Islet precursor cell (in vitro differentiated cells): ENCODE measurements around the gene DCP2.
"Not testable (repeated sequence)": the region's sequence is repeated elsewhere in the genome, so short reads cannot be mapped to it uniquely, and the experiment has no call there.

Experiments
- DNase-seq: peaks from one replicate; pipeline ENCODE4 v3.0.0-alpha.2; 2018

DCP2 gene

DNA sequence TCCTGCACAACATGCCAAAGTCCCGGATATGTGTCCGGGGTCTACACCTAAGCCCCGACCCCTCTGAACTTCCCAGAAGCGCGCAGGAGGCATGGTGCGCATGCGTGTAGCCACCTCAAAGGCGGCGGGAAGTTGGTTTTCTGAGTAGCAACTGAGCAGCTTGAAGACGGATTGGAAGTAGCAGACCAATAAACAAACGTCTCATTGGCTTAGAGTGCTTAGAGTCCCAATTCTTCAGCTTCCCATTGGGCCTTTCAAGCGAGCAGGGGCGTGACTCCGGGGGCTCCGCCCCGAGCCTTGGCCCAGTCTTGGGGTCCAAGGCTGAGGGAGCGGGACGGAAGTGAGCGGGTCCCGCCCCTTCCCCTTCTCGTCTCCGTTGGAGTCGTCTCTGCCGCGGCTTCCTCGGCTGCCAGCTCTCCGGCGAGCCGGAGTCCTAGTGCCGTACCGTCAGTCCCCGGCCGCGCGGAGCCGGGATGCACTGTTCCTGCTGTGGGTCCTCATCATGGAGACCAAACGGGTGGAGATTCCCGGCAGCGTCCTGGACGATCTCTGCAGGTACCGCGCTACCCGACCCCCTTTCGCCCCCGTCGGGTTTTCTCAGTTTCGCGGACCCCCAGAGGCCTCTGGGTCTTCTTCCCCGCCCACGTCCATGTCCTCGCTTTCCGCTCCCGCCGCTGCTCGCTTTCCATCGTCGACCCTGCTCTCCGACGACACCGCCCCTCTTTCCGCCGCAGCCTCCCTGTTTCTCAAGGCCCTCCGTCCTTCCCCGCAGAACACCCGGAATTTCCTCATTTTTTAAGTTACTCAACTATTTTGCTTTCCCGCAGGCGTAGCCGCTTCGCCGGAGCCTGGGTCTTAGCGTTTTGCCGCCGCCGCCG, at the start of gene DCP2:
Gene DCP2, plus strand, starts transcription at position 367 of the 878 bp plus-strand sequence. Its CDS starts 136 bp downstream, at position 503.
- peak; percentile 99 for DNase-seq

GRCh38 chr5:112929336-112930081, 47.1 kb upstream of the DCP2 start:
- no peak for DNase-seq

GRCh38 chr5:112930082-112930344, 46.6 kb upstream of the DCP2 start:
- no peak for DNase-seq

GRCh38 chr5:112931473-112931872, 45.1 kb upstream of the DCP2 start:
- no peak for DNase-seq

DNA sequence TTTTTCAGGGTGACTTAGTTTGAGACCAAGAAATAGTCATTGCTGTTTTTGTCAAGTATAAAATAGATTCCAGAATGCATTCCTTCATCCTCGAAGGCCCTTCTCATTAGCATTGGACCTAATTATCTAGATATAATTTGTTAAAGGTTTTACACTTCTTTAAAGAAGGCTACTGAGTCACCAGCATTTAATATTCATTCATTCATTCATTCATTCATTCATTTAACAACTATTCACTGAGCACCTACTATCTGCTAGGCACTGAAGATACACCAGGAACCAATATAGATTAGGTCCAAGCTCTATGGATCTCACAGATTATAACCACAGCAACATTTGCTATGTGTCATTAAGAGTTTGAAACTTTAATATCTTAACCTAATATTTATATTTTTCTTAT, 43.5 kb upstream of the DCP2 start:
- no peak for DNase-seq

GRCh38 chr5:112933651-112934365, 42.8 kb upstream of the DCP2 start:
- no peak for DNase-seq

DNA sequence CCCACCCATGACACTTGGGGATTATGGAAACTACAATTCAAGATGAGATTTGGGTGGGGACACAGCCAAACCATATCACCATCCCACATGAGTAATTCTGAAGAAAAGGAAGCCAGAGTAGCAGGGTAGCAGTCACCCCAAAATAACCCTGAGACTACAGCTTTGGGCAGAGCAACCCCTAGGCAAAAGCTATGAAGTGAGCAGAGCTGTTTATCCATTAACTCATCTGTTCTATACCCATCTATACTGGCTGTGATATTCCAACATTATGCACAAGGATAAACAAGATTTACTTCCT, 42.3 kb upstream of the DCP2 start:
- no peak for DNase-seq

GRCh38 chr5:112935675-112936074, 40.9 kb upstream of the DCP2 start:
- DNase-seq: no peak

GRCh38 chr5:112938286-112938685, 38.3 kb upstream of the DCP2 start:
- DNase-seq: no peak

GRCh38 chr5:112940670-112941069, 35.9 kb upstream of the DCP2 start:
- no peak for DNase-seq

DNA sequence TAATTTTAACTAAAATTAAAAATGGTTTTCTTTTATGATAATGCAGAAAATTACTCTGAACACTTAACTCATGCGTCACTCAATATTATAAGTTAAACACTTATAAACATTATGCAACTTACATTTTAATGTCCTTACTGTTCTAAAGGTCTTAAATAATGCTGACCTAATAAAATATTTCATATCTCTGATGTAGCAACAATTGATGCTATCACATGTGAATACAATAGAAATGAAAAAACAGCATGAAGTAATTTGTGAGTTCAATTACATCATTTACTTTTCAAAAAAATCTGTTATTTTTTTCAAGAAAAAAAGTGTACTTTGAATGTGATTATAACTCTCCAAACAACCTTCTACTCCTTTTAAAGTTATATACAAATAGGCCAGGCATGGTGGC, 28.1 kb upstream of the DCP2 start:
- no peak for DNase-seq

DNA sequence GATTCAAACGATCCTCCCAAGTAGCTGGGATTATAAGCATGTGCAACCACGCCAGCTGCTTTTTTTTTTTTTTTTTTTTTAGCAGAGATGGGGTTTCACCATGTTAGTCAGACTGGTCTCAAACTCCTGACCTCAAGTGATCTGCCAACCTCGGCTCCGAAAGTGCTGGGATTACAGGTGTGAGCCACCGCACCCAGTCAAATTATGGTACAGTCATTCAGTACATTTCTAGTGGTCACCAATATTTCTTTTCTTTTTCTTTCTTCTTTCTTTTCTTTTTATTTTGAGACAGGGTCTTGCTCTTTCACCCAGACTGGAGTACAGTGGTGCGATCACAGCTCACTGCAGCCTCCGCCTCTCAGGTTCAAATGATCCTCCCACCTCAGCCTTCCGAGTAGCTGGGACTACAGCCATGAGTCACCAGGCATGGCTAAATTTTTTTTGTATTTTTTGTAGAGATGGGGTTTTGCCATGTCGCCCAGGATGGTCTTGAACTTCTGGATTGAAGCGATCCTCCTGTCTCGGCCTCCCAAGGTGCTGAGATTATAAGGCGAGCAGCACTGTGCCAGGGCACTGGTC, 25.4 kb upstream of the DCP2 start:
- no peak for DNase-seq

- no peak for DNase-seq
Observed at GRCh38 chr5:112956606-112957005, 20.0 kb upstream of the DCP2 start.

GRCh38 chr5:112957036-112957808, 19.4 kb upstream of the DCP2 start:
- no peak for DNase-seq

DNA sequence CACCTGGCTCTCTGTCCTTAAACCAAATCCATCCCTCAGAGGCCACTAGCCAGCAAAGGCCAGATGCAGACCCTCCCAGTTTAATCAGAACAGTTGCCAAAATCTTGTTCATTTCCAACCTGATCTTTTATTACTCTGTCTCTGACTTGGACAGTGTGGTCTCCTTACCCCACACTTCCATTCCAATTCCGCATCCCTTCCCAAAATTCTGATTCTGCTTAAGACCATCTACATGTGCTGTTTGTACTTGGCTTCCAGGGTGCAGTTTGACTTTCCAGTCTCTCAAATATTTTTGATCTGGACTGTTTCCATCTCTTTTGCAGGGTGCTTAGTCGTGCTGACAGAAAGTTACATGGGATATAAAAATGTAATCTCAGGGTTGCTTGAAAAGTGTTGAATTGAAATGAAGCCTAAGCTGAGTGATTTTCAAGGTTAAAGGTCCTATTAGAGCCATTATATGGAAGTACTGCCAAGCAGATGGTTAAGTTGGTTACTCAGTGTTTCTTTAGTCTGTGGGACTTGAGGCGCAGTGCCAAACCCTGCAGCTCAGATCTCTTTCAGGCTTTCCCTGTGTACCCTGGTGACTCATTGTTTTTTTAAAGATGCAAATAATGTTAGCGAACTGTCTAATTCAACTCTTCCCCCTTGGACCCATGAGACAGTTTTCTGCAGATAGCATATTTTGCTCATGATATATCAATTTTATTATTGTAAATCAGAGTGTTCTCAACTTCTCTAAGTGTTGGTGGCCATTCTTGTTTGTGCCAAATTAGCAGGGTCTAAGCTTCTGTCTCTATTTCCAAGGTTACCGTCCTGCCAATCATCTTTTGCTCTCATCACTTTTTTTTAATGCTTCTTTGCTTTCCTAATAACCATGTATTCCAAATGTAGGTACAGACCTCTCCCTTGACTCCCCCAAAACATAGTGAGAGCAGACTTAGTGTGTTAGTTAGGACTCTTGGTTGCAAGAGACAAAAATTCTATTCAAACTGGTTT, 18.2 kb upstream of the DCP2 start:
- DNase-seq: no peak

DNA sequence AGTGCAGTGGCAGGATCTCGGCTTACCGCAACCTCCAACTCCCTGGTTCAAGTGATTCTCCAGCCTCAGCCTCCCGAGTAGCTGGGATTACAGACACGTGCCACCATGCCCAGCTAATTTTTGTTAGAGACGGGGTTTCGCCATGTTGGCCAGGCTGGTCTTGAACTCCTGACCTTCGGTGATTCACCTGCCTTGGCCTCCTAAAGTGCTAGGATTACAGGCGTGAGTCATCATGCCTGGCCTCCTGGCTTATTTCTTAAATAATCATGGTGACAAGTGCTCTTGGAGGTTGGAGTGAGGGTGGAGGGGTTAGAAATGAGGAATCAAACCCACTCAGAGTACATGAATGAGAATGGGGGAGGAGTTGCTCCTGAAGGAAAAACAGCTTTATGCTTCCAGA, 16.7 kb upstream of the DCP2 start:
- peak; percentile 56 for DNase-seq

GRCh38 chr5:112960315-112960714, 16.3 kb upstream of the DCP2 start:
- DNase-seq: no peak

GRCh38 chr5:112960863-112961504, 15.6 kb upstream of the DCP2 start:
- DNase-seq: no peak

DNA sequence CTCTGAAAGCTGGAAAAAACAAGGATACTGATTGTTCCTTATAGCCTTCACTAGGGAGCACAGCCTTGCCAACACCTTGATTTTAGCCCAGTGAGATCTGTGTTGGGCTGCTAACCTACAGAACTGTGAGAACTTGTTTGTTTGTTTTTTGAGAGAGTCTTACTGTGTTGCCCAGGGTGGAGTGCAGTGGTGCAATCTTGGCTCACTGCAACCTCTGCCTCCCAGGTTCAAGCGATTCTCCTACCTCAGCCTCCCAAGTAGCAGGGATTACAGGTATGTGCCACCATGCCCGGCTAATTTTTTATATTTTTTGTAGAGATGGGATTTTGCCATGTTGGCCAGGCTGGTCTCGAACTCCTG, 13.2 kb upstream of the DCP2 start:
- not testable (repeated sequence) for DNase-seq

GRCh38 chr5:112965733-112966306, 10.8 kb upstream of the DCP2 start:
- no peak for DNase-seq
